IPS-18a (cell line): ENCODE measurements around the gene MVB12B.

Source experiments
- H3K27ac ChIP-seq: one replicate; pipeline ENCODE4 v1.5.1; 2013; ENCODE audit warnings: low read length
- H3K27me3 ChIP-seq: one replicate; pipeline ENCODE4 v1.6.1; 2013; ENCODE audit warnings: mild to moderate bottlenecking, low read length; ENCODE audit not compliant: control insufficient read depth, insufficient read depth
- H3K36me3 ChIP-seq: one replicate; pipeline ENCODE4 v1.6.1; 2013; ENCODE audit warnings: low read depth, low read length; ENCODE audit not compliant: control insufficient read depth
- H3K4me1 ChIP-seq: one replicate; pipeline ENCODE4 v1.6.1; 2013; ENCODE audit warnings: low read depth, low read length; ENCODE audit not compliant: control insufficient read depth
- H3K4me3 ChIP-seq: one replicate; pipeline ENCODE4 v1.5.1; 2013; ENCODE audit warnings: low read length
- H3K9ac ChIP-seq: one replicate; pipeline ENCODE4 v1.6.1; 2013; ENCODE audit warnings: mild to moderate bottlenecking, low read length, moderate library complexity
- H3K9me3 ChIP-seq: one replicate; pipeline ENCODE4 v1.6.1; 2013; ENCODE audit warnings: low read depth, low read length; ENCODE audit not compliant: control insufficient read depth

Gene MVB12B

GRCh38 chr9:126456441-126457174 is 130.0 kb downstream of the MVB12B start:
- Histone ChIP-seq H3K9ac (no peak overlapping the region), H3K27ac (no peak overlapping the region), H3K36me3 (no peaks in the 10 kb centered on the region), H3K9me3 (no peaks in the 10 kb centered on the region), H3K4me1 (peaks cover 6% of the 10 kb centered on the region), H3K27me3 (no peaks in the 10 kb centered on the region), H3K4me3 (no peak overlapping the region)

DNA sequence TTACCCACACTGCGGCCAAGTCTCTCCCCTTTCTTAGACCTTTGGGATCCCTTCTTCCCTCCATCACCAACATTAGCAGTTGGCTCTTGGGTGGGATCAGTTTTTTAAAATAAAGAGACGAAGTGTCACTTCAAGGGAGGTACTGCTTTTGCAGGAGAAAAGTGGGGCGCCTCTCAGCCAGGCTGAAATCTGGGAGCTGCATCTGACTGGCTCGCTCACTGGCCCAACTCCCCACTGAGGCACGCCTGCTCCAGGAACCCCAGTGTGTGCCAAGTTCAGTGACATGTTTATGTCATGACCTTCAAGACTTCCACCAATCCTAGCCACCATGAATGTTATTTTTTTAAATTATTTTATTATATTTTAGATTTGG is 130.5 kb downstream of the MVB12B start:
- Histone ChIP-seq H3K4me3 (no peak overlapping the region), H3K4me1 (peaks cover 6% of the 10 kb centered on the region), H3K9me3 (no peaks in the 10 kb centered on the region), H3K36me3 (no peaks in the 10 kb centered on the region), H3K27ac (no peak overlapping the region), H3K9ac (no peak overlapping the region), H3K27me3 (no peaks in the 10 kb centered on the region)

DNA sequence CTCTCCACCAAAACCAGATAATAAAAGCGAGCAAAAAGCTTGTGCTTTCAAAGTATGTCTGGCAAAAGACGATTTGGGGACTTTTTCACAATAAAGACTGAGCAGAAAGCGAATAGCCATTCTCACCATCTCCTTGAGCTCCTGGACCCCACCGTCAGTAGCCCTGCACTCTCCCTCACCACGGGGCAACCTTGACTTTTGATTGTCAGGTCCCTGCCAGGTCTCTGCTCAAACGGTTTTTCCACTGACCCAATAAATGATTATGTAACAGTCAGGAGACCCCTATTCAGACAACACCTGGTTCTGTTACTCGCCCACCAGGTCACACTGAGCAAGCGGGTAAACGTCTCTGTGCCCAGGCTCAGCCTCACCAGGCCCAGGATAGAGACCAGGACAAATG is 131.3 kb downstream of the MVB12B start:
- no peaks in the 10 kb centered on the region for H3K36me3 ChIP-seq
- peaks cover 6% of the 10 kb centered on the region for H3K4me1 ChIP-seq
- H3K9me3 ChIP-seq = no peaks in the 10 kb centered on the region
- H3K27ac ChIP-seq = no peak overlapping the region
- H3K27me3 ChIP-seq = no peaks in the 10 kb centered on the region
- H3K9ac ChIP-seq = no peak overlapping the region
- no peak overlapping the region for H3K4me3 ChIP-seq

- no peaks in the 10 kb centered on the region for H3K27me3 ChIP-seq
- H3K4me3 ChIP-seq = no peak overlapping the region
- no peaks in the 10 kb centered on the region for H3K9me3 ChIP-seq
- H3K4me1 ChIP-seq = peaks cover 2% of the 10 kb centered on the region
- no peak overlapping the region for H3K27ac ChIP-seq
- H3K36me3 ChIP-seq = no peaks in the 10 kb centered on the region
- no peak overlapping the region for H3K9ac ChIP-seq
Observed at GRCh38 chr9:126459126-126459525, 132.5 kb downstream of the MVB12B start.

- H3K27ac ChIP-seq = no peak overlapping the region
- no peaks in the 10 kb centered on the region for H3K27me3 ChIP-seq
- no peaks in the 10 kb centered on the region for H3K4me1 ChIP-seq
- no peak overlapping the region for H3K4me3 ChIP-seq
- H3K9me3 ChIP-seq = no peaks in the 10 kb centered on the region
- no peak overlapping the region for H3K9ac ChIP-seq
- H3K36me3 ChIP-seq = no peaks in the 10 kb centered on the region
Observed at GRCh38 chr9:126459546-126459945, 132.9 kb downstream of the MVB12B start.

DNA sequence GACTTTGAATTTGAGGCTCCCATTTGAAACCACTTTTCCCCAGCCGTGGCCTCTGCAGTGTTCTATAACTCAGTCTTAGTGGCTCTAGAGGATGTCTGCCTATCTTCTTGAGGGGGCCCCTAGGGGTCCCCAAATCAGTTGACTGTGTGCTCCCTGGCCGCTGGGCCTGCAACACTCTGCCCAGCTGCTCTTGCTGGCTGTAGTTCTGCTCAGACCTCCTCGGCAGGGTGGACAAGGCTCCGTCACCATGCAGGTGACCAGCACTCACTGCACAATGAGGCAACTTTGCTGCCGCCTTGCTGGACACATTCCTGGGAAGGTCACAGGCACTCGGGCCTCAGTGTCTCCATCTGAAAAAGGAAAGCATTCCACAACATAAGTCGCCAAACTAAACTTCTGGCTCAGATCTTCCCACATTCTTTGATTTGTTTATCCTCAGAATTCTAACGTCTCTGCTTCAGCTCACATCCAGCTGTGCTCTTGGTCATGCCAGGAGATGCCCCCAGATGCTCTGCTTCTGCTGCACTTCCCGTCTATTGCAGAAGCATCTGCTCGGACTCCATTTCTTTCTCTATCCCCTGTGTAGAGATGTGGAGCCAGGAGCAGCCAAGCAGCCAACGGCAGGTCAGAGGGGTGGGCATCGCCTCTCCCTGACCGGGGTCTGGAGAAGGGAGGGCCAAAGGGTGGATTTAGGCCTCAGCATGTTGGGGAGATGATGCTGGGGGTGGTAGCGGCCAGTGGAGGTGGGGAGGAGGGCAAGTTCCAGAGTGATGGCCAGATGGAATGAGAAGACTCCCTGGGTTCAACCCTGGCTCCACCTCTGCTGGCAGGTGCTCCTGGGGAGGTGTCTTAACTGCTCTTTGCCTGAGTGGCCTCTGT is 133.6 kb downstream of the MVB12B start:
- Histone ChIP-seq H3K4me3 (no peak overlapping the region), H3K27me3 (no peaks in the 10 kb centered on the region), H3K9me3 (no peaks in the 10 kb centered on the region), H3K36me3 (no peaks in the 10 kb centered on the region), H3K27ac (no peak overlapping the region), H3K4me1 (no peaks in the 10 kb centered on the region), H3K9ac (no peak overlapping the region)

GRCh38 chr9:126461029-126461428 is 134.4 kb downstream of the MVB12B start:
- no peaks in the 10 kb centered on the region for H3K27me3 ChIP-seq
- no peak overlapping the region for H3K9ac ChIP-seq
- H3K36me3 ChIP-seq = no peaks in the 10 kb centered on the region
- H3K4me3 ChIP-seq = no peak overlapping the region
- H3K4me1 ChIP-seq = no peaks in the 10 kb centered on the region
- H3K27ac ChIP-seq = no peak overlapping the region
- no peaks in the 10 kb centered on the region for H3K9me3 ChIP-seq

DNA sequence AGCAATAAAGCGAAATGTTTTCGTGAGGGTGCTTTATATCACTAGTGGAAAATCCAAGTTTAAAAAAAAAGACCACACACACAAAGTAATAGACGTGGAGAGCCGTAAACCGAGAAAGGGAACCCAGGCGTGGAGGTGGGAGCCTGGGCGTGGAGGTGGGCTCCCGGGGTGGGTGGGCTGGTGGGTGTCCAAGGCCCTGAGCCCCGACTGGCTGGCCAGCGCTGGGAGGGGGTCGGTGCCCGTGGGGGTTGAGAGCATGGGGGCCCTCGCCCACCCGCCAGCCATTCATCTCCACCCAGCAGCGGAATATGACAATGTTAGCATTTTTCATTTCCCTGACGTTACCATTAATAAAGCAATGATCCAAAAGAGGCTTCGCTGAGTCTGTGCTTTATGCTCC is 135.0 kb downstream of the MVB12B start:
- no peaks in the 10 kb centered on the region for H3K9me3 ChIP-seq
- no peaks in the 10 kb centered on the region for H3K4me1 ChIP-seq
- H3K4me3 ChIP-seq = no peak overlapping the region
- no peak overlapping the region for H3K9ac ChIP-seq
- H3K27ac ChIP-seq = no peak overlapping the region
- H3K36me3 ChIP-seq = no peaks in the 10 kb centered on the region
- no peaks in the 10 kb centered on the region for H3K27me3 ChIP-seq

DNA sequence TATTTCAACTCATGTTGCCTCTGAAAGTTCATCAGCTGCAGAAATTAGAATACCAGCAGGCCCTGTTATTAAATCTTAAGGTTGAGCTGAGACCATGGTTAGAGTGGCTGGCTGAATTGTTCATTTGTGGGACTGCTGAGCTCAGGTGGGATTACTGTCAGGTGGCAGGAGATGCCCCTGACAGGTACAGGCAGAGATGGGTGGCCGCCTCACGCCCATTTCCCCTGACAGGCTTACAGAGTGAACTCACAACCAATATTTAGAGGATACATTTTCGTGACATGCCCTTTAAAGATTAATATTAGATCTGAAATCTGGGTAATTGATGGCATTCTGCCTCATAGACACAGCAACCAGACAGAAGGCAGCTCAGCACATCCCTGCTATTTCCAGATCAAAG is 136.0 kb downstream of the MVB12B start:
- Histone ChIP-seq H3K27ac (no peak overlapping the region), H3K36me3 (no peaks in the 10 kb centered on the region), H3K4me1 (no peaks in the 10 kb centered on the region), H3K4me3 (no peak overlapping the region), H3K9me3 (no peaks in the 10 kb centered on the region), H3K9ac (no peak overlapping the region), H3K27me3 (no peaks in the 10 kb centered on the region)

- Histone ChIP-seq H3K27ac (no peak overlapping the region), H3K36me3 (no peaks in the 10 kb centered on the region), H3K4me1 (no peaks in the 10 kb centered on the region), H3K9me3 (no peaks in the 10 kb centered on the region), H3K9ac (no peak overlapping the region), H3K4me3 (no peak overlapping the region), H3K27me3 (no peaks in the 10 kb centered on the region)
Observed at GRCh38 chr9:126463426-126463825, 136.8 kb downstream of the MVB12B start.

DNA sequence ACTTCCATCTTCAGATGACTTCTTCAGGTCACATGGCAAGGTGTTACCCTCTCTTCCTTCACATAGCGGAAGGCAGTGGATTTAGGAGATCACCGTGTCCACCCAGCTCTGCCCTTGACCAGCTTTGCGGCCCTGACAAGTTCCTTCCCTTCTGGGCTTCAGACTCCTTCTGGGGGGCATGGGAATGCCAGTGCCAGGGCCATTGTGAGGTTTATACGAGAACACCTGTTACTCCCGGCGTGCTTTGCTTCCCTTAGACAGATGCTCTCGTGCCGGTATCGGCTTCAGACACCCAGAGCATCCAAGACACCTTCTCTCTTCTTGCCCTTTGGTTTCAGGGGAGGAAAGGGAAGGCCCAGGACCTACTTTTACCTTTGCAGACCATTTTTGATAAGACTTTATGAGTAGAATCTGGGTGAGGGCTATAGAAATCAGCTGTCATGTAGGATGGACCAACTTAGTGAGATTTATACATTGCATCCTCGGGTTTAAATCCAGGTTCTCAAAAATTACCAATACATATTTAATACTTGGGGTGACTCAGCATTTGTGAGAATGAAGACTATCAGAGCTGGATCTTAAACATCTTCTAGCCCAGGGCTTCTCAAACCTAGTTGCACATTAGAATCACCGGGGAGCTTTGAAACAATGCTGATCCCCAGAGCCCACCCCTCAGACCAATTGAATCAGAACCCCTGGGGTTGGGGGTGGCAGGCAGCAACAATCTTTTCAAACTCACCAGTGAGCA is 138.2 kb downstream of the MVB12B start:
- Histone ChIP-seq H3K4me1 (no peaks in the 10 kb centered on the region), H3K9ac (no peak overlapping the region)

More for the DNA sequence above, 138.2 kb downstream of the MVB12B start:
- H3K27me3 ChIP-seq = no peaks in the 10 kb centered on the region
- no peak overlapping the region for H3K4me3 ChIP-seq
- no peaks in the 10 kb centered on the region for H3K36me3 ChIP-seq
- H3K9me3 ChIP-seq = no peaks in the 10 kb centered on the region
- no peak overlapping the region for H3K27ac ChIP-seq
